Trophoblast cell (in vitro differentiated cells and primary cell): ENCODE results near the gene NIT1.
A peak's percentile ranks its signal among the peaks of the same experiment; 100 is the strongest.

Source experiments
- DNase-seq, 2 donors: peaks; one replicate each; pipeline ENCODE4 v3.0.0-alpha.2; 2016
- H2AFZ ChIP-seq: 2 replicates; pipeline ENCODE4 v1.6.1; 2013; ENCODE audit warnings: low read length, moderate library complexity, mild to moderate bottlenecking; ENCODE audit not compliant: insufficient read depth, poor library complexity
- H2AK5ac ChIP-seq: 2 replicates; pipeline ENCODE4 v1.6.1; 2013; ENCODE audit warnings: mild to moderate bottlenecking, low read length
- H2BK120ac ChIP-seq: 2 replicates; pipeline ENCODE4 v1.6.1; 2013; ENCODE audit warnings: low read length, mild to moderate bottlenecking, moderate library complexity; ENCODE audit not compliant: insufficient read depth, poor library complexity
- H2BK12ac ChIP-seq: 2 replicates; pipeline ENCODE4 v1.6.1; 2013; ENCODE audit warnings: mild to moderate bottlenecking, low read length, moderate library complexity
- H2BK5ac ChIP-seq: 2 replicates; pipeline ENCODE4 v1.6.1; 2013; ENCODE audit warnings: low read length, low read depth, moderate library complexity, mild to moderate bottlenecking; ENCODE audit not compliant: poor library complexity
- H3K14ac ChIP-seq: 2 replicates; pipeline ENCODE4 v1.6.1; 2013; ENCODE audit warnings: mild to moderate bottlenecking, low read length
- H3K18ac ChIP-seq: 2 replicates; pipeline ENCODE4 v1.6.1; 2013; ENCODE audit warnings: mild to moderate bottlenecking, low read length
- H3K23ac ChIP-seq: 2 replicates; pipeline ENCODE4 v1.6.1; 2013; ENCODE audit warnings: low read length
- H3K27ac ChIP-seq: 2 replicates; pipeline ENCODE4 v1.5.1; 2013; ENCODE audit warnings: low read depth, mild to moderate bottlenecking, inconsistent platforms, low read length, moderate library complexity
- H3K27me3 ChIP-seq: 2 replicates; pipeline ENCODE4 v1.6.1; 2013; ENCODE audit warnings: inconsistent platforms, mild to moderate bottlenecking, low read length, moderate library complexity; ENCODE audit not compliant: insufficient read depth
- H3K36me3 ChIP-seq, 2 experiments: 1 replicate in 1 of 2; 2 replicates in 1 of 2; pipeline ENCODE4 v1.6.1; 2013; ENCODE audit warnings: low read length in 2 of 2, mild to moderate bottlenecking in 2 of 2, moderate library complexity in 1 of 2; ENCODE audit not compliant: insufficient read depth in 2 of 2, control insufficient read depth in 1 of 2
- H3K4ac ChIP-seq: 2 replicates; pipeline ENCODE4 v1.6.1; 2013; ENCODE audit warnings: low read depth, mild to moderate bottlenecking, low read length, moderate library complexity
- H3K4me1 ChIP-seq, 2 experiments: 1 replicate in 1 of 2; 2 replicates in 1 of 2; pipeline ENCODE4 v1.6.1; 2013; ENCODE audit warnings: low read length in 2 of 2, mild to moderate bottlenecking in 2 of 2, moderate library complexity in 1 of 2; ENCODE audit not compliant: insufficient read depth in 2 of 2, control insufficient read depth in 1 of 2
- H3K4me2 ChIP-seq: 2 replicates; pipeline ENCODE4 v1.6.1; 2013; ENCODE audit warnings: inconsistent platforms, mild to moderate bottlenecking, low read length, moderate library complexity
- H3K4me3 ChIP-seq: 2 replicates; pipeline ENCODE4 v1.5.1; 2013; ENCODE audit warnings: mild to moderate bottlenecking, low read depth, low read length, inconsistent platforms
- H3K79me1 ChIP-seq: one replicate; pipeline ENCODE4 v1.6.1; 2013; ENCODE audit warnings: low read length
- H3K79me2 ChIP-seq: 2 replicates; pipeline ENCODE4 v1.6.1; 2013; ENCODE audit warnings: low read length, mild to moderate bottlenecking; ENCODE audit not compliant: control insufficient read depth, insufficient read depth, poor library complexity
- H3K9ac ChIP-seq: 2 replicates; pipeline ENCODE4 v1.6.1; 2013; ENCODE audit warnings: mild to moderate bottlenecking, low read length
- H3K9me3 ChIP-seq: 2 replicates; pipeline ENCODE4 v1.6.1; 2013; ENCODE audit warnings: low read depth, mild to moderate bottlenecking, control low read depth, inconsistent platforms, low read length; ENCODE audit not compliant: insufficient read depth
- H4K12ac ChIP-seq: 2 replicates; pipeline ENCODE4 v1.6.1; 2013; ENCODE audit warnings: low read depth, mild to moderate bottlenecking, low read length, moderate library complexity
- H4K8ac ChIP-seq: 2 replicates; pipeline ENCODE4 v1.6.1; 2013; ENCODE audit warnings: low read depth, mild to moderate bottlenecking, low read length, moderate library complexity
- H4K91ac ChIP-seq: one replicate; pipeline ENCODE4 v1.6.1; 2013; ENCODE audit warnings: low read depth, mild to moderate bottlenecking, low read length, moderate library complexity
- WGBS: extraction: QIAGEN DNeasy Blood & Tissue Kit; methylation state at CpG from one replicate; pipeline ENCODE4 v1.1.7; 2013; ENCODE audit warnings: missing lambda C conversion rate; ENCODE audit not compliant: insufficient read length, insufficient coverage; ENCODE audit errors: extremely low coverage; 5-methylcytosine and 5-hydroxymethylcytosine counted together

Gene NIT1

GRCh38 chr1:161145832-161146231 lies 27.9 kb downstream of the NIT1 start:
- no peak overlapping the region for H4K12ac ChIP-seq
- H3K23ac ChIP-seq = no peak overlapping the region

GRCh38 chr1:161153176-161153575 lies 35.3 kb downstream of the NIT1 start:
- no peaks in the 10 kb centered on the region for H3K27me3 ChIP-seq
- peaks cover 2 to 4% of the 10 kb centered on the region in 2 experiments for H3K4me1 ChIP-seq
- peaks cover 6% of the 10 kb centered on the region for H3K79me1 ChIP-seq
- H4K12ac ChIP-seq = no peak overlapping the region
- H2AFZ ChIP-seq = no peak overlapping the region
- no CpG with 5 or more reads among the region's 9 CpGs for WGBS
- no peak overlapping the region for H4K91ac ChIP-seq
- peaks cover 5% of the 10 kb centered on the region for H3K79me2 ChIP-seq
- H3K9ac ChIP-seq = no peak overlapping the region
- peak overlapping the region; percentile 84 for H4K8ac ChIP-seq
- H3K9me3 ChIP-seq = no peaks in the 10 kb centered on the region
- no peak overlapping the region for H3K27ac ChIP-seq
- no peak overlapping the region for H3K4me3 ChIP-seq
- peak overlapping the region; percentile 46 for H3K4me2 ChIP-seq
- no peak overlapping the region for H3K18ac ChIP-seq
- no peak overlapping the region for H2AK5ac ChIP-seq
- H2BK12ac ChIP-seq = no peak overlapping the region
- peak in 1 of 2 donors; percentile 37 for DNase-seq
- no peak overlapping the region for H2BK5ac ChIP-seq
- H3K36me3 ChIP-seq = peaks cover 3 to 10% of the 10 kb centered on the region in 2 experiments
- H3K4ac ChIP-seq = no peak overlapping the region
- H2BK120ac ChIP-seq = no peak overlapping the region
- H3K23ac ChIP-seq = no peak overlapping the region
- H3K14ac ChIP-seq = no peak overlapping the region

More at GRCh38 chr1:161145832-161146231, 27.9 kb downstream of the NIT1 start:
- H3K79me2 ChIP-seq = no peaks in the 10 kb centered on the region
- H3K9me3 ChIP-seq = no peaks in the 10 kb centered on the region
- H2BK120ac ChIP-seq = no peak overlapping the region
- no CpG with 5 or more reads among the region's 3 CpGs for WGBS
- no peak overlapping the region for H3K14ac ChIP-seq
- H2AFZ ChIP-seq = no peak overlapping the region
- no peak overlapping the region for H3K9ac ChIP-seq
- H2AK5ac ChIP-seq = no peak overlapping the region
- H3K27ac ChIP-seq = no peak overlapping the region
- H3K27me3 ChIP-seq = no peaks in the 10 kb centered on the region
- H4K8ac ChIP-seq = no peak overlapping the region
- no peak overlapping the region for H2BK12ac ChIP-seq
- H3K4ac ChIP-seq = no peak overlapping the region
- no peaks in the 10 kb centered on the region for H3K79me1 ChIP-seq
- peaks cover 0 to 2% of the 10 kb centered on the region in 2 experiments for H3K36me3 ChIP-seq
- no peak overlapping the region for H3K4me2 ChIP-seq
- H3K4me3 ChIP-seq = no peak overlapping the region
- H2BK5ac ChIP-seq = no peak overlapping the region
- no peaks in the 10 kb centered on the region for H3K4me1 ChIP-seq
- H3K18ac ChIP-seq = no peak overlapping the region
- DNase-seq = no peak
- no peak overlapping the region for H4K91ac ChIP-seq

- DNase-seq = peak; percentile 91 to 94
- H2AFZ ChIP-seq = peak within 1 kb of the TSS; percentile 98
- peak within 1 kb of the TSS; percentile 97 for H3K18ac ChIP-seq
- H3K4me2 ChIP-seq = peak within 1 kb of the TSS; percentile 65
- peaks cover 4 to 17% of the 10 kb centered on the region in 2 experiments for H3K36me3 ChIP-seq
- H3K4ac ChIP-seq = peak within 1 kb of the TSS; percentile 77
- H3K79me1 ChIP-seq = peaks cover 6% of the 10 kb centered on the region
- peak within 1 kb of the TSS; percentile 95 for H2BK5ac ChIP-seq
- H3K4me3 ChIP-seq = peak within 1 kb of the TSS; percentile 75
- no peaks in the 10 kb centered on the region for H3K27me3 ChIP-seq
- H3K14ac ChIP-seq = peak within 1 kb of the TSS; percentile 94
- H3K4me1 ChIP-seq = peaks cover 3 to 4% of the 10 kb centered on the region in 2 experiments
- H3K9ac ChIP-seq = peak within 1 kb of the TSS; percentile 67
- peak within 1 kb of the TSS; percentile 99 for H4K8ac ChIP-seq
- peak within 1 kb of the TSS; percentile 81 for H3K27ac ChIP-seq
- peak within 1 kb of the TSS; percentile 99 for H4K12ac ChIP-seq
- H2AK5ac ChIP-seq = peak within 1 kb of the TSS; percentile 79
- H3K23ac ChIP-seq = no peak within 1 kb of the TSS
- no peaks in the 10 kb centered on the region for H3K9me3 ChIP-seq
- H3K79me2 ChIP-seq = peaks cover 5% of the 10 kb centered on the region
- H4K91ac ChIP-seq = peak within 1 kb of the TSS; percentile 97
- peak within 1 kb of the TSS; percentile 59 for H2BK12ac ChIP-seq
- H2BK120ac ChIP-seq = peak within 1 kb of the TSS; percentile 96
- no CpG with 5 or more reads among the region's 33 CpGs for WGBS
Measured at GRCh38 chr1:161153682-161154337, 35.9 kb downstream of the NIT1 start, which contains the start of gene UFC1. Gene UFC1, plus strand, starts transcription at chr1:161153978. Its CDS starts 20 bp downstream, at chr1:161153998.

GRCh38 chr1:161157867-161158266 lies 40.0 kb downstream of the NIT1 start:
- Histone ChIP-seq H3K79me1 (peaks cover 14% of the 10 kb centered on the region), H3K4me1 (peaks cover 11 to 13% of the 10 kb centered on the region in 2 experiments), H3K9ac (no peak overlapping the region), H4K91ac (no peak overlapping the region), H3K9me3 (peaks cover 2% of the 10 kb centered on the region), H3K18ac (no peak overlapping the region), H3K4me3 (no peak overlapping the region), H2BK120ac (no peak overlapping the region), H4K12ac (no peak overlapping the region), H2BK12ac (no peak overlapping the region), H3K79me2 (peaks cover 12% of the 10 kb centered on the region), H2AK5ac (no peak overlapping the region), H3K14ac (no peak overlapping the region), H2AFZ (no peak overlapping the region), H3K36me3 (peaks cover 20 to 43% of the 10 kb centered on the region in 2 experiments), H2BK5ac (no peak overlapping the region), H3K27ac (no peak overlapping the region), H3K27me3 (no peaks in the 10 kb centered on the region), H3K23ac (no peak overlapping the region), H4K8ac (no peak overlapping the region), H3K4ac (no peak overlapping the region), H3K4me2 (no peak overlapping the region)
- no CpG with 5 or more reads among the region's 1 CpG for WGBS
- no peak for DNase-seq
